HG02884 (cell line): ENCODE results near the gene PTX3.

ENCODE experiments used
- ATAC-seq: cut with Tn5 transposase; IDR thresholded peaks from one replicate; pipeline ENCODE4 v1.9.1; 2021; ENCODE audit warnings: mild to moderate bottlenecking, moderate library complexity; ENCODE audit not compliant: unreplicated experiment

PTX3 gene

GRCh38 chr3:157420606-157421130, 16.0 kb upstream of the PTX3 start:
- no peak for ATAC-seq

- no peak for ATAC-seq
Observed at GRCh38 chr3:157423337-157423736, 13.3 kb upstream of the PTX3 start.

GRCh38 chr3:157427901-157428300, 8.7 kb upstream of the PTX3 start:
- no peak for ATAC-seq

DNA sequence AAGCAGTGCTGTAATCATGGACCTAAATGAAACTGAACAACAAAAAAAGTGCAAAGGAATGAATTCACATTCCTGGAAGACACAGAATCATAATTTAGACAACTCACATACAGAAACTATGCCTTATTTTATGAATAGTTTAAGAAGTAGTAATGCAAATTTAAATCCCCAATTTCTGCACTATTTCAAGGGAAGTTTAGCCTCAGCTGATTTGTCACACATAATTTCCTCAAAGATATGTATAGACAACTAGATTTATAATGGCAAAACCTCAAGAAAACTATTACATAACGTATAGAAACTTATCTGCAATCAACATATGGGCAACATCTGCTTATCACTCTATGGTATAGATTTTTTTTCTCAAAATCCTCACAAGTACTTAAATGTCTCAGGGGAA, 7.8 kb upstream of the PTX3 start:
- no peak for ATAC-seq

DNA sequence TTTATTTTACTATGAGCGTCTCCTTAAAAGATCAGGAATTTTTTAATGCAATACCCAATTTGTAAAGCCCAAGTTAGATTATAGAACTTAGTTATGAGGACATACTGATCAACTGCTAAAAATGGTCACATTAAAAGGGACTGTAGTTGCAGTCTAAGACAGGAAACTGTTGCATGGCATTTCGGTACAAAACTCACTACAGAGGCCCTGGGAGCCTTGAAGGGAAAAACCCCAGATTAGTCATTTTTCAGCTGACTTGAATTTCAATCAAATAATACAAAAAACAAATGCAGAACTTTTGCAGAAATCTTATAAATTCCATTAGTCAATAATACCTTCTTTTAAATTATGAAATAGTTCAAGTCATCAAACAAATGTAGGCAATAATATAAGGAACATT, 6.9 kb upstream of the PTX3 start:
- no peak for ATAC-seq

DNA sequence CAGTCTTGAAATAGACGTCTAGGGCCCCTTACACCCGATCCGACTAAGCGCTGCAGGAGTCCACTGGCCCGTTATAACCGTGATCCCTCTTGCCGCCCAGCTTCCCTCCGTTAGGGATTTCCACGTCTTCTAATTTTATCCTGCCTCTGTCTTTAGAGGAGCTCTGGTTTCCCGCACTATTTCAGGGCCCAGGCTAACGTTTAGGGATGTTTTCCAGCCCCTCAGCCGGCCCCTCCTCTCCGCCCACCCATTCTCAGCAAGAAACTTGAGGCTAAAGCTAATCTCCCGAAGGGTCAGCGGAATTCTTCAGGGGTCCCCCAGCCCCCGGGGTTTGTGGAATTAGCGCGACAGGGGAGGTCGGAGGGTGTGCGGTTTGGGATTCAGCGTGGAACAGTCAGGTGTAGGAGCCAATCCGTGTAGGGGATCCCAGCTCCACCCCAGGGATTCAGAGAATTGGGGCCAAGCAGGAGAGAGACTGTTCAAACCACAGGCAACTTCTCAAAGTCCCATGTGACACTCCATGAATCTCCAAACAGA, 1.6 kb downstream of the PTX3 start:
- no peak for ATAC-seq

DNA sequence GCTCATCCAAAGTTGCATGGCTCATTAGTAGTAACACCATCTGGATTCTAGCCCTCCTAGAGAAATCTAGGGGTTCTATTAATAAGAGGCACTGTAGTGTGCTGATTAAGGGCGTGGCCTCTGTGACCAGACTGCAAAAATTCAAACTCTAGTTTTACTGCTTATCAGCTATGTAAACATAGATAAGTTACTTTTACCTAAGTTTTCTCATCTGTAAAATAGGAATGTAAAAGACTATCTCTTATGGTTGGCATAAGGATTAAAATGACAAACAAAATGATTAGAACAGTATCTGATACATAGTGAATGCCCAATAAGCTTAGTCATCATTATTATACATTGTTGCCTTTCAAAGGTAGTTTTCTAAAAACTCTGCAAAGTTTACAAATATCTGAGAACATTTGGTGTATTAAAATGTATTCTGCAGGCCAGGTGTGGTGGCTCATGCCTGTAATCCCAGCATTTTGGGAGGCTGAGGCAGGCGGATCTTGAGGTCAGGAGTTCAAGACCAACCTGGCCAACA, 4.5 kb downstream of the PTX3 start:
- ATAC-seq = no peak

GRCh38 chr3:157442729-157443128, 6.1 kb downstream of the PTX3 start:
- ATAC-seq = no peak

GRCh38 chr3:157443905-157444796, 7.5 kb downstream of the PTX3 start:
- no peak for ATAC-seq

DNA sequence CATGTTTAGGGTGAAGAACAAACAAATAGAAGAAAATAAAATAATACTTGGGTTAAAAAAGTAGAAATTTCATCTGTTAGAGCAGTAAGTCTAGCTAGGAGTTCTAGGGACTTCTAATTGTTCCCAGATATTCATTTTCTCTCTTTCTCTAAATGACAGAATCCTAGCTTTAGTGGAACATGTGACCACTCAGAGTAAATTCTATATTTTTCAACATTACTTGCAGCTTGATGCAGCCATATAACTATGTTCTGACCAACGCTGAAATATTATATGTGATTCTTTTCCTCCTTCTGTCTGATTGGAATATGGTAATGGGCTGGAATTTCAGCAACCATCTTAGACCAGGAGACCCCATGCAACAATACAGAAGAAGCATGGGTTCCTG, 8.1 kb downstream of the PTX3 start:
- ATAC-seq = no peak

DNA sequence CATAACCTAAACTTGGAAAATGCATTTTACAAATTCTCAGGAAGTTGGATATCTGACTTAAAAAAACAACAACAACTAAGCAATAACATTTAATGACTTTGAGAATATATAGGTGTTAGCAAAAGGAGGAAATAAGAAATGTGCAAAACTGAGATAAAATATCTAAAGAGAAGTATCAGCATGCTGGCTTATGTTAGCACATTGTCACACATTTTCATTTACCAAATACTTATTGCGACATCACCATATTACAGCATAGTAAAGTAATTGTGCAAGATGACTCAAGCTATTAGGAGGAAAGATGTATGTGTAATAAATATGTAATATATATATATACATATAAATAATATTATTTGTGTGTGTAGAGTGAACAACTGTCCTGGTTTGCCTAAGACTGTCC, 9.2 kb downstream of the PTX3 start:
- no peak for ATAC-seq

- no peak for ATAC-seq
Observed at GRCh38 chr3:157447026-157447694, 10.5 kb downstream of the PTX3 start.

DNA sequence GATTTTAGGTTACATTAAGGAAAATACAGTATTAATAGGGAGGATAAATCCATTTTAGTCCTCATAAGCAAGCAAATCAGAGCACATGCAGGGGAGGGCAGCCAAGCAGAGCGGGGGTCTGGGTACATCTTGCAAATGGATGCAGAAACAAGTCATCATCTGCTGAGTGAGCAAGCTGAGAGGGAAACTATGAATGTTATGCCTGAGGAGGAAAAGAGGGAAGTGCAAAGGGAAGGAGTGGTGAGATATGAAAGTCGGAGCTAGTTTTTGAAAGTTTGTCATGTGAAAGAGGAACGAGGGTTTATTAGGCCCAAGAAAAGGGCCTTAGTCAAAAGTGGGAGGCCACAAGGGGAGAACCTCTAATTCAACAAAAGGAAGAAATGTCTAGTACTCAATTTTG, 15.4 kb downstream of the PTX3 start:
- no peak for ATAC-seq

GRCh38 chr3:157453824-157454223, 17.2 kb downstream of the PTX3 start:
- ATAC-seq = no peak

- no peak for ATAC-seq
Observed at GRCh38 chr3:157459706-157460105, 23.1 kb downstream of the PTX3 start.

GRCh38 chr3:157460253-157460652, 23.6 kb downstream of the PTX3 start:
- ATAC-seq = no peak

- ATAC-seq = no peak
Observed at GRCh38 chr3:157463816-157464215, 27.2 kb downstream of the PTX3 start.

- no peak for ATAC-seq
Observed at GRCh38 chr3:157464321-157464720, 27.7 kb downstream of the PTX3 start.

DNA sequence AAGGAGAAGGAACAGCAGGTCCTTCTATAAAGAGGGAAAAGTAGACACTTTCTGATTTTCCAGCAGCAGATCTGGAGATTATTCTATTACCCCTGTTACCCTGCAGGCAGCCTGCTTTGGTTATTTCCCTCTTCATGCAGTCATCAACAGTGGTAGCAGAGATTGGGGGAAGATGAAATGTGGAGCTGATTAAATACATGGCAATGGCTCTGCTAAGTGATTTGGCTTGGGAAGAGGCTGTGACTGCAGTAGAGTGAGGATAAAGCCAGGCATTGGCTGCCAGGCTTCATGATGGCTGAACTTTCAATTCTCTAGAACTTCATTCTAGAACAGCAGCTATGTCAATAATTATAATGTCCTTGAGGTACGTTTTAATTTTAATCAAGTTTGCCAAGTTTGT, 29.1 kb downstream of the PTX3 start:
- ATAC-seq = no peak

- no peak for ATAC-seq
Observed at GRCh38 chr3:157467200-157467599, 30.6 kb downstream of the PTX3 start.

DNA sequence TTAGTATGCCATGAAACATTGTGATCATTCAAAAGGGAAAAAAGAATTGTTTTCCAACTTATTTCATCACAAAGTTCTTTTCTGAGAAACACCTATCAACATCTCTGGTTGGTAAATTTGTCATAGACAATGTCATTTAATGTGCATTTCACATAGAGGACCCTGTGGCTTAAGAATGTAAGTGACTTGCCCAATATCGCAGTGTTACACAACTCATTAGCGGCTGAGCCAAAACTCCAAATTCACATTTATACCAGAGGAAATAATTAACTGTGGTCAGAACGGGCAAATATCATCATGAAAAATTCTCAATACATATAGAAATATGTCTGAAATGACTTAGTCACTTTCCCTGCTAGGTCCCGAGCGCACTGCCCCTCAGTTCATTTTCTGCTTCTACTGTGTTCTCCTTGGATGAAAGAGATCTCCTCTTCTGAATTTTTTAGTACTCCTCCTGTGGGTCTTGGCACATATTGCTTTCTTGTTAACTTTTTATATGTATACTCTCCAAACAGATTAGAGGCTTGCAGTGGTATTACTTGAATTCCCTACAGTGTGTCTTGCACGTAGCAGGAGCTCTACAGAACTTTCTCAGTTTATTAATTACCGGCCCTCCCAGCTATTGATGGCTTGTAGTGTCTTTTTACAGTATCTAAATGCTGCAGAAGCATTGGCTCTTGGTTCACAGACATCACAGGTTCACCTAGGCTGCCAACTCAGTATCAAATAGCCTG, 33.1 kb downstream of the PTX3 start:
- no peak for ATAC-seq
